HepG2 (cell line): ENCODE results near the gene TTC4. TPM values are rescaled to one million over a fixed set of nuclear protein-coding genes. Genes with fewer than 3 reads are reported as not detected.
"Not testable (repeated sequence)": the region's sequence is repeated elsewhere in the genome, so short reads cannot be mapped to it uniquely, and the experiment has no call there.

Experiments used
- ATAC-seq: fragments of 200-7000 bp; cut with Tn5 transposase; 3 replicates; pipeline ENCODE4 v1.9.1; 2020; ENCODE audit warnings: mild to moderate bottlenecking, moderate library complexity
- BruUV-seq: library from RNA; stranded (reverse); fragments of 400-500 nt; replicated peaks from 2 replicates; lab custom pipeline; 2021; lab: Mats Ljungman, UMichigan
- CTCF ChIA-PET: fragments of 300-600 bp; formaldehyde crosslinking; extraction: SDS; loops from one replicate; lab custom pipeline; 2021; ENCODE audit warnings: low total read pairs, inconsistent platforms, low intra/inter-chr PET ratio; lab: Yijun Ruan, JAX
- POLR2A ChIA-PET: fragments of 350-600 bp; sonication (Branson Sonifier 250); formaldehyde crosslinking; loops from one replicate; lab custom pipeline; 2020; ENCODE audit warnings: antibody characterized with exemption, inconsistent platforms; lab: Yijun Ruan, JAX
- DNase-seq: peaks from one replicate; pipeline ENCODE4 v3.0.0-alpha.2; 2015; ENCODE audit warnings: low spot score
- FAIRE-seq: peaks from 3 replicates; lab custom pipeline; 2011; peaks lifted over from hg19 to GRCh38; lab: Jason Lieb, UNC
- H2AFZ ChIP-seq: one replicate; pipeline ENCODE4 v1.6.1; 2011; ENCODE audit warnings: low read length, inconsistent platforms
- H3K27ac ChIP-seq: fragments of 300-600 bp; 3 replicates; pipeline ENCODE4 v1.8.0; 2011; ENCODE audit warnings: mixed run types, mild to moderate bottlenecking, mixed read lengths, low read length, inconsistent platforms; ENCODE audit not compliant: insufficient read depth; ENCODE audit errors: extremely low read length
- H3K27me3 ChIP-seq, 2 experiments: fragments of 200-600 bp in 1 of 2; 2 replicates in 1 of 2; 3 replicates in 1 of 2; pipeline versions ENCODE4 v1.6.0 to v1.8.0; 2011; ENCODE audit warnings: low read length in 2 of 2, mild to moderate bottlenecking in 2 of 2, moderate library complexity in 2 of 2, inconsistent platforms in 1 of 2; ENCODE audit not compliant: insufficient read depth in 2 of 2, control insufficient read depth in 1 of 2
- H3K36me3 ChIP-seq, 2 experiments: fragments of 200-600 bp in 1 of 2; replicated peaks in 1 of 2; 2 replicates in 1 of 2; 3 replicates in 1 of 2; pipeline versions ENCODE4 v1.5.1 to v1.8.0; 2011; ENCODE audit warnings: low read length in 2 of 2, inconsistent platforms in 1 of 2; ENCODE audit not compliant: insufficient read depth in 2 of 2, control insufficient read depth in 1 of 2
- H3K4me1 ChIP-seq: 2 replicates; pipeline ENCODE4 v1.5.1; 2012; ENCODE audit warnings: low read length, inconsistent platforms; ENCODE audit not compliant: insufficient read depth
- H3K4me2 ChIP-seq: 2 replicates; pipeline ENCODE4 v1.6.0; 2011; ENCODE audit warnings: low read depth, low read length, inconsistent platforms
- H3K4me3 ChIP-seq, 3 experiments: fragments of 200-600 bp in 1 of 3; sonication (generic), shearing (Covaris generic) in 1 of 3; replicated peaks in 1 of 3; 2 replicates each; pipeline ENCODE4 v1.5.1; 2011 to 2016; ENCODE audit warnings: low read length in 3 of 3, inconsistent platforms in 2 of 3, low read depth in 2 of 3, mild to moderate bottlenecking in 2 of 3, control low read depth in 1 of 3, mixed read lengths in 1 of 3; ENCODE audit not compliant: insufficient read depth in 1 of 3
- H3K79me2 ChIP-seq: one replicate; pipeline ENCODE4 v1.6.1; 2011; ENCODE audit warnings: low read length, inconsistent platforms; ENCODE audit not compliant: insufficient read depth
- H3K9ac ChIP-seq: 2 replicates; pipeline ENCODE4 v1.6.0; 2011; ENCODE audit warnings: mild to moderate bottlenecking, low read depth, low read length, inconsistent platforms; ENCODE audit not compliant: insufficient read depth
- H3K9me3 ChIP-seq: 2 replicates; pipeline ENCODE4 v1.5.1; 2012; ENCODE audit warnings: mild to moderate bottlenecking, low read length
- H4K20me1 ChIP-seq: 2 replicates; pipeline ENCODE4 v1.6.0; 2011; ENCODE audit warnings: inconsistent platforms, mild to moderate bottlenecking, low read length, moderate library complexity; ENCODE audit not compliant: insufficient read depth
- ASH2L ChIP-seq: fragments of 300-600, 200-600 bp; sonication (generic); IDR thresholded peaks from 2 replicates; pipeline ENCODE4 v1.7.0; 2017; ENCODE audit warnings: low read depth, mild to moderate bottlenecking, moderate library complexity, mixed read lengths, low read length; ENCODE audit not compliant: insufficient read length
- NFYB ChIP-seq: sonication (generic); formaldehyde crosslinking; IDR thresholded peaks from 2 replicates; pipeline ENCODE4 v1.4.0; 2020; ENCODE audit warnings: missing genetic modification reagents
- NFYC ChIP-seq: IDR thresholded peaks from 2 replicates; pipeline ENCODE4 v1.6.1; 2016; ENCODE audit warnings: missing genetic modification reagents, missing compliant biosample characterization
- RCOR2 ChIP-seq: IDR thresholded peaks from 2 replicates; pipeline ENCODE4 v1.6.1; 2016; ENCODE audit warnings: missing biosample characterization, missing genetic modification reagents
- SP2 ChIP-seq: sonication (generic); formaldehyde crosslinking; IDR thresholded peaks from 2 replicates; pipeline ENCODE4 v1.5.1; 2020; ENCODE audit warnings: mild to moderate bottlenecking, missing genetic modification reagents
- ZFP36 ChIP-seq: fragments of 150-350 bp; IDR thresholded peaks from 2 replicates; pipeline ENCODE4 v1.6.1; 2018; ENCODE audit warnings: borderline replicate concordance, low read length, low read depth; ENCODE audit not compliant: partially characterized antibody
- ZNF510 ChIP-seq: sonication (generic); formaldehyde crosslinking; IDR thresholded peaks from 2 replicates; pipeline ENCODE4 v1.4.0; 2020; ENCODE audit warnings: low read depth, mild to moderate bottlenecking, missing genetic modification reagents
- ZNF547 ChIP-seq: sonication (generic); formaldehyde crosslinking; IDR thresholded peaks from 2 replicates; pipeline ENCODE4 v1.5.1; 2020; ENCODE audit warnings: mild to moderate bottlenecking, missing genetic modification reagents
- ZNF556 ChIP-seq: sonication (generic); formaldehyde crosslinking; IDR thresholded peaks from 2 replicates; pipeline ENCODE4 v1.4.0; 2020; ENCODE audit warnings: mild to moderate bottlenecking, missing genetic modification reagents, borderline replicate concordance
- ZNF572 ChIP-seq: sonication (generic); formaldehyde crosslinking; IDR thresholded peaks from 2 replicates; pipeline ENCODE4 v1.5.1; 2020; ENCODE audit warnings: mild to moderate bottlenecking, missing genetic modification reagents
- WGBS: methylation state at CpG from one replicate; pipeline ENCODE4 v1.1.6; 2017; ENCODE audit warnings: low lambda C conversion rate; 5-methylcytosine and 5-hydroxymethylcytosine counted together
- in situ Hi-C: cut with HindIII; loops from 2 replicates; pipeline ENCODE4 v1.10.0; 2017; ENCODE audit warnings: low pct_unique_long_range_greater_than_20kb; ENCODE audit not compliant: extremely low pct_ligation_motif_present
- intact Hi-C: fragments of 100-400 bp; cut with micrococcal nuclease; formaldehyde crosslinking; loops from one replicate; pipeline ENCODE4 v1.10.0; 2022; ENCODE audit not compliant: unreplicated experiment
- polyA plus RNA-seq, 8 experiments: library from polyadenylated mRNA; depleted of rRNA in 3 of 8; stranded (reverse) in 7 of 8; unstranded in 1 of 8; fragments of >200 nt; fragmentation: Illumina TruSeq in 4 of 8; extraction: Trizol in 4 of 8; gene quantifications; 2 replicates each; pipeline versions ENCODE4 v1.2.1 to v1.2.3, GENCODE V29; 2011 to 2016; ENCODE audit warnings: low read depth in 4 of 8, missing spikeins in 1 of 8, mixed read lengths in 1 of 8; ENCODE audit not compliant: insufficient read depth in 1 of 8
- total RNA-seq, 5 experiments: library from RNA; depleted of rRNA; stranded (reverse); fragments of >200 nt; fragmentation: Illumina TruSeq; extraction: Trizol; gene quantifications; 2 replicates each; pipeline ENCODE4 v1.2.3, GENCODE V29; 2016; ENCODE audit warnings: low read depth in 1 of 5
- TF ChIP-seq, protein P1 (sequence below): sonication (generic); formaldehyde crosslinking; IDR thresholded peaks from 2 replicates; pipeline ENCODE4 v1.4.0; 2020; ENCODE audit warnings: low read depth, mild to moderate bottlenecking, missing genetic modification reagents
- TF ChIP-seq, protein P2 (sequence below): IDR thresholded peaks from 2 replicates; pipeline ENCODE4 v1.6.1; 2016; ENCODE audit warnings: control low read depth
- TF ChIP-seq, protein P3 (sequence below), 2 experiments: sonication (generic) in 1 of 2; formaldehyde crosslinking in 1 of 2; IDR thresholded peaks; 2 replicates each; pipeline versions ENCODE4 v1.5.1 to v1.6.1; 2011 to 2020; ENCODE audit warnings: borderline replicate concordance in 1 of 2, low read depth in 1 of 2, low read length in 1 of 2, mild to moderate bottlenecking in 1 of 2, missing genetic modification reagents in 1 of 2, moderate library complexity in 1 of 2

TTC4 gene
- total and polyA plus RNA-seq, 2 of the 13 experiments (the other 11 are each of a cell fraction or from before 2014, with no cell fraction given), result 13.1 to 24.7 TPM

- TF ChIP-seq RCOR2 (no peak), NFYC (CRISPR knock-in tag) (peak; percentile 76), ZNF510 (no peak), SP2 (peak; percentile 53), ZNF556 (no peak), ASH2L (no peak), ZFP36 (no peak), ZNF572 (CRISPR knock-in tag) (no peak), NFYB (CRISPR knock-in tag) (peak; percentile 80), ZNF547 (CRISPR knock-in tag) (no peak)
- TF ChIP-seq, protein P1, sequence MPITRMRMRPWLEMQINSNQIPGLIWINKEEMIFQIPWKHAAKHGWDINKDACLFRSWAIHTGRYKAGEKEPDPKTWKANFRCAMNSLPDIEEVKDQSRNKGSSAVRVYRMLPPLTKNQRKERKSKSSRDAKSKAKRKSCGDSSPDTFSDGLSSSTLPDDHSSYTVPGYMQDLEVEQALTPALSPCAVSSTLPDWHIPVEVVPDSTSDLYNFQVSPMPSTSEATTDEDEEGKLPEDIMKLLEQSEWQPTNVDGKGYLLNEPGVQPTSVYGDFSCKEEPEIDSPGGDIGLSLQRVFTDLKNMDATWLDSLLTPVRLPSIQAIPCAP (CRISPR knock-in tag), result no peak
- TF ChIP-seq, protein P2, sequence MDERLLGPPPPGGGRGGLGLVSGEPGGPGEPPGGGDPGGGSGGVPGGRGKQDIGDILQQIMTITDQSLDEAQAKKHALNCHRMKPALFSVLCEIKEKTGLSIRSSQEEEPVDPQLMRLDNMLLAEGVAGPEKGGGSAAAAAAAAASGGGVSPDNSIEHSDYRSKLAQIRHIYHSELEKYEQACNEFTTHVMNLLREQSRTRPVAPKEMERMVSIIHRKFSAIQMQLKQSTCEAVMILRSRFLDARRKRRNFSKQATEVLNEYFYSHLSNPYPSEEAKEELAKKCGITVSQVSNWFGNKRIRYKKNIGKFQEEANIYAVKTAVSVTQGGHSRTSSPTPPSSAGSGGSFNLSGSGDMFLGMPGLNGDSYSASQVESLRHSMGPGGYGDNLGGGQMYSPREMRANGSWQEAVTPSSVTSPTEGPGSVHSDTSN (CRISPR knock-in tag), result peak; percentile 74
- TF ChIP-seq, protein P3, sequence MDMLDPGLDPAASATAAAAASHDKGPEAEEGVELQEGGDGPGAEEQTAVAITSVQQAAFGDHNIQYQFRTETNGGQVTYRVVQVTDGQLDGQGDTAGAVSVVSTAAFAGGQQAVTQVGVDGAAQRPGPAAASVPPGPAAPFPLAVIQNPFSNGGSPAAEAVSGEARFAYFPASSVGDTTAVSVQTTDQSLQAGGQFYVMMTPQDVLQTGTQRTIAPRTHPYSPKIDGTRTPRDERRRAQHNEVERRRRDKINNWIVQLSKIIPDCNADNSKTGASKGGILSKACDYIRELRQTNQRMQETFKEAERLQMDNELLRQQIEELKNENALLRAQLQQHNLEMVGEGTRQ (IDR thresholded peaks at IDR 0.05; ENCODE audit: low read depth, low read length), result 0 out of 2 replicates have a peak, but pooled peaks have one; percentile 17
- TF ChIP-seq, protein P3 (CRISPR knock-in tag; IDR thresholded peaks at IDR 0.05; ENCODE audit: borderline replicate concordance), result peak; percentile 76; the same call in 1 of the 2 replicates
Measured at GRCh38 chr1:54774820-54775498, 59.3 kb downstream of the TTC4 start (continued).

DNA sequence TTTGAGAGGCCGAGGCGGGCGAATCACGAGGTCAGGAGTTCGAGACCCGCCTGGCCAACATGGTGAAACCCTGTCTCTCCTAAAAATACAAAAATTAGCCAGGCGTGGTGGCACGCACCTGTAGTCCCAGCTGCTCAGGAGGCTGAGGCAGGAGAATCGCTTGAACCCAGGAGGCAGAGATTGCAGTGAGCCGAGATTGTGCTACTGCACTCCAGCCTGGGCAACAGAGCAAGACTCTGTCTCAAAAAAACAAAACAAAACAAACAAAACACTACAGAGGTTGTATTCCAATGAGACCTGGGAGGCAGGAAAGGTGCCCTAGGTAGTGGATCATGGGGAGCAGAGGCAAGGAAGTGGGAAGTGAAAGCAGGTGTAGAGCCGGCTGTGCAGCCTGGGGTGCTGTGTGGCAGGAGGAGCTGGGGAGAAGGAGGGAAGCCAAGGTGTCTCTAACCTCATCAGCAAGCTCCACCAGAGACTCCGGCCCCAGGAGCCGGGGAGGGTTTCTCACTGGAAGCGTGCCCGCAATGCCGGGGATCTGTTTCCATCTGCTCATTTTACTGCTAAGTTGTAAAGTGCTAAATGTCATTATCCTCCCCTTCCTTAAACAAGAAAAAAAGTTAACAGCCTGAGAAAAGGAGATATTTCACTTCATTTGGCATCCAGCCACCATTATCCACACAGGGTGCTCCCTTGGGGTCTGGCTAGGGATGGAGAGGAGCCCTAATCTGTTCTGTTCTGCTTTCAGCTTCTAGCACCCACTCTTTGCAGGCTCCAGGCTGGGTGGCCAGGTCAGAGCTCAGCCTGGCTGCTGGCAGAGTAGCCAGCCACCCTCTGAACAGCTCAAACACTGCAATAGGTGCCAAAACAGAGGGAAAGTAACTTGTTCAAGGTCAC, 60.4 kb downstream of the TTC4 start:
- WGBS, result 58% methylated on average over 16 of the region's 16 CpGs
- ATAC-seq, POLR2A ChIA-PET, H3K36me3 ChIP-seq, FAIRE-seq, BruUV-seq, CTCF ChIA-PET, in situ Hi-C loops, H3K9me3 ChIP-seq, H3K4me1 ChIP-seq, H3K27ac ChIP-seq, DNase-seq, H3K79me2 ChIP-seq, intact Hi-C loops, H3K27me3 ChIP-seq, H2AFZ ChIP-seq, H4K20me1 ChIP-seq, H3K4me3 ChIP-seq, H3K4me2 ChIP-seq, H3K9ac ChIP-seq: not testable (repeated sequence)
